Measurements from ENCODE around the gene FAM241A. TPM values are rescaled to one million over a fixed set of nuclear protein-coding genes. Genes with fewer than 3 reads are reported as not detected.

The FAM241A gene
- total and polyA plus RNA-seq, 2 donors (not counting 3 experiments of a cell fraction or from before 2014, with no cell fraction given) = 3.2 to 9.1 TPM

DNA sequence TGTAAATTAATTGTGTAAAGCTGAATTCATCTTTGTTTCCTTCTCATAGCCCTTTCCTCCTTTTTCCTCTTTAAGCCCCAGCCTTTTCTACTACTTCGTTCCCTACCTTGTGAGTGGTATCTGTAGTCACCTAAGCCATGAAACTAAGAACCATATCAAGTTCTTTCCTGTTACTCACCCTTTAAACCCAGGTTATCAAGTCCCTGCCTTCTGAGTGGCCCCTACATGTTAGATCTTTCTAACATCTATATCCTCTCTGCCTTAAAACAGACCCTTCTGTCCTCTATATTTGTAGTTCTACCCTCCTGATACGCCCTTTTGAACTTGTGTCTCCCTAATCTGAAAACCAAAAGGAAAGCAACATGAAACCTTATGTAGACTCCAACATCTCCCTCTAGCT, 93.6 kb downstream of the FAM241A start:
- no peak for FAIRE-seq
- no peaks in the 10 kb centered on the region for H3K9me1 ChIP-seq (replicated peaks; ENCODE audit: control insufficient read depth, extremely low read depth, insufficient read depth, low read length)
- H3K4me2 ChIP-seq (ENCODE audit: insufficient read depth, low read length) = no peak overlapping the region
- no peaks in the 10 kb centered on the region for H4K20me1 ChIP-seq (replicated peaks; ENCODE audit: control insufficient read depth, extremely low read depth, insufficient read depth, low read length)
- dilution Hi-C loops (cut with MboI; ENCODE audit: extremely low pct_ligation_motif_present, low sequenced_read_pairs) (no loop called here), intact Hi-C loops (cut with micrococcal nuclease) (no loop called here)
- no TSS peak for BruUV-seq (replicated peaks)
- TF ChIP-seq POLR2AphosphoS5 (IDR thresholded peaks at IDR 0.05; ENCODE audit: insufficient read depth, low read depth, low read length) = no peak
- no peak for TF ChIP-seq EZH2 (IDR thresholded peaks at IDR 0.05; ENCODE audit: borderline replicate concordance, low read depth, low read length, severe bottlenecking)
- no peak for TF ChIP-seq FOS (IDR thresholded peaks at IDR 0.05; ENCODE audit: borderline replicate concordance, insufficient read depth, low read length)
- TF ChIP-seq MYC (IDR thresholded peaks at IDR 0.05; ENCODE audit: low read depth, low read length) = no peak
- TF ChIP-seq JUN (IDR thresholded peaks at IDR 0.05; ENCODE audit: borderline replicate concordance, insufficient read depth, insufficient read length, low read depth) = no peak
- TF ChIP-seq, protein P1, sequence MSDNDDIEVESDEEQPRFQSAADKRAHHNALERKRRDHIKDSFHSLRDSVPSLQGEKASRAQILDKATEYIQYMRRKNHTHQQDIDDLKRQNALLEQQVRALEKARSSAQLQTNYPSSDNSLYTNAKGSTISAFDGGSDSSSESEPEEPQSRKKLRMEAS (IDR thresholded peaks at IDR 0.05; ENCODE audit: insufficient read depth, insufficient read length) = no peak
- no peak for TF ChIP-seq GATA2 (IDR thresholded peaks at IDR 0.05; ENCODE audit: insufficient read depth, insufficient read length, low read depth, low read length)
- TF ChIP-seq POLR2A (IDR thresholded peaks at IDR 0.05; ENCODE audit: low read depth, low read length) = no peak
- TF ChIP-seq, protein P2, sequence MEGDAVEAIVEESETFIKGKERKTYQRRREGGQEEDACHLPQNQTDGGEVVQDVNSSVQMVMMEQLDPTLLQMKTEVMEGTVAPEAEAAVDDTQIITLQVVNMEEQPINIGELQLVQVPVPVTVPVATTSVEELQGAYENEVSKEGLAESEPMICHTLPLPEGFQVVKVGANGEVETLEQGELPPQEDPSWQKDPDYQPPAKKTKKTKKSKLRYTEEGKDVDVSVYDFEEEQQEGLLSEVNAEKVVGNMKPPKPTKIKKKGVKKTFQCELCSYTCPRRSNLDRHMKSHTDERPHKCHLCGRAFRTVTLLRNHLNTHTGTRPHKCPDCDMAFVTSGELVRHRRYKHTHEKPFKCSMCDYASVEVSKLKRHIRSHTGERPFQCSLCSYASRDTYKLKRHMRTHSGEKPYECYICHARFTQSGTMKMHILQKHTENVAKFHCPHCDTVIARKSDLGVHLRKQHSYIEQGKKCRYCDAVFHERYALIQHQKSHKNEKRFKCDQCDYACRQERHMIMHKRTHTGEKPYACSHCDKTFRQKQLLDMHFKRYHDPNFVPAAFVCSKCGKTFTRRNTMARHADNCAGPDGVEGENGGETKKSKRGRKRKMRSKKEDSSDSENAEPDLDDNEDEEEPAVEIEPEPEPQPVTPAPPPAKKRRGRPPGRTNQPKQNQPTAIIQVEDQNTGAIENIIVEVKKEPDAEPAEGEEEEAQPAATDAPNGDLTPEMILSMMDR (IDR thresholded peaks at IDR 0.05; ENCODE audit: extremely low read depth in 1 of 2, insufficient read depth in 1 of 2, low read depth in 1 of 2, low read length in 2 of 2) = no peak
- no peak overlapping the region for H3K27ac ChIP-seq (ENCODE audit: insufficient read depth, low read depth, low read length)
- H2AFZ ChIP-seq (ENCODE audit: low read depth, low read length) = no peak overlapping the region
- peaks cover 58% of the 10 kb centered on the region for H3K79me2 ChIP-seq (ENCODE audit: control insufficient read depth, insufficient read depth, low read length)
- H3K9ac ChIP-seq (replicated peaks; ENCODE audit: extremely low read depth, insufficient read depth, low read length) = no peak overlapping the region
- no peaks in the 10 kb centered on the region for H3K36me3 ChIP-seq (ENCODE audit: control insufficient read depth in 2 of 2, extremely low read depth in 1 of 2, insufficient read depth in 2 of 2, low read length in 2 of 2)
- no peak for DNase-seq (ENCODE audit: low read depth, low spot score)
- no peak overlapping the region for H3K4me3 ChIP-seq (replicated peaks in 1 of 3; ENCODE audit: insufficient read depth in 1 of 3, low read depth in 1 of 3, low read length in 3 of 3)
- H3K27me3 ChIP-seq (ENCODE audit: control insufficient read depth in 2 of 2, insufficient read depth in 2 of 2, low read length in 2 of 2) = no peaks in the 10 kb centered on the region
- ChIA-PET CTCF (interaction anchor here (0.8 to 0.9 kb wide), 2 partner anchors 9 to 11 kb away, joined by 3 read pairs; no protein-coding TSS in a partner anchor), POLR2A (no interaction called here)
- no peaks in the 10 kb centered on the region for H3K9me3 ChIP-seq (replicated peaks; ENCODE audit: control insufficient read depth, insufficient read depth, low read length)
- H3K4me1 ChIP-seq (ENCODE audit: control insufficient read depth, extremely low read depth, insufficient read depth, low read length) = peaks cover 10% of the 10 kb centered on the region

Other genes with a start within 250 kb of the FAM241A start
- 18.6 and 20.6 TPM in 2 replicates for gene AP1AR, start 86.3 kb downstream of the FAM241A start, total RNA-seq
- 4.8 and 6.6 TPM in 2 replicates for gene AP1AR, start 86.3 kb downstream of the FAM241A start, polyA plus RNA-seq
- 11.9 and 13.9 TPM in 2 replicates for gene TIFA, start 140.4 kb downstream of the FAM241A start, total RNA-seq
- 3.0 and 3.9 TPM in 2 replicates for gene TIFA, start 140.4 kb downstream of the FAM241A start, polyA plus RNA-seq
- gene ALPK1, start 151.9 kb downstream of the FAM241A start, total RNA-seq = 3.3 and 5.5 TPM in 2 replicates
- gene ALPK1, start 151.9 kb downstream of the FAM241A start, polyA plus RNA-seq = 1.4 and 1.5 TPM in 2 replicates

Data from endothelial cell of umbilical vein (primary cell).